Omental fat pad (tissue), 4 donors: ENCODE results near the gene AKR1B15. TPM values are rescaled to one million over a fixed set of nuclear protein-coding genes. Genes with fewer than 3 reads are reported as not detected.
"Not testable (repeated sequence)": the region's sequence is repeated elsewhere in the genome, so short reads cannot be mapped to it uniquely, and the experiment has no call there.

ENCODE experiments used
- ATAC-seq: fragments of 150-250 bp; one replicate; pipeline ENCODE4 v1.9.1; 2016; ENCODE audit warnings: mild to moderate bottlenecking, moderate library complexity; ENCODE audit not compliant: low FRiP score
- DNase-seq: peaks from one replicate; pipeline ENCODE4 v3.0.0-alpha.2; 2019; ENCODE audit warnings: low spot score
- total RNA-seq, 4 donors: library from RNA; depleted of rRNA; stranded (reverse); fragments of >200 nt; gene quantifications; one replicate each; pipeline ENCODE4 v1.1.0, GENCODE V29; 2016
- TF ChIP-seq, protein P1 (sequence below), 3 donors: fragments of 450-650 bp; IDR thresholded peaks; one replicate each; pipeline ENCODE4 v1.5.1; 2016 to 2017; ENCODE audit warnings: antibody characterized with exemption in 3 of 3, mild to moderate bottlenecking in 3 of 3, moderate library complexity in 2 of 3

AKR1B15 gene
- total RNA-seq, 4 donors from 2014 or later = not detected

DNA sequence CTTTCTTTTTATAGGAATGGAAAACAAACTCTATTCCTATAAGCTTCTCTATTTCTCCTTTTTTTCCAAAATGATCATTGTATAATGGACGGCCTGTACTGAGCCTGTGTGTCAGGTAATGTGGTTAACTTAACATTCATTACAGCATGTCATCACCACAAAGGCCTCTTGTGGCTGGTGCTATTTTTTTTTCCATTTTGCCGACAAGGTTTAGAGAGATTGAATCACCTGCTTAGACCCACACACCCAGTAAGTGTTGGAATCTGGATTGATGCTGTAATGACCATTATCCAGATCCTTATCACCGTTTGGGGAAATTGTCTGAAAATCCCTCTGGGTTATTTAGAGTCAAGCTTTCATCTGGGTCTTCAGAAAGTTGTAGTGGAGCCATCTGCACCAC lies 18.5 kb downstream of the AKR1B15 start:
- DNase-seq = no peak
- TF ChIP-seq, protein P1, sequence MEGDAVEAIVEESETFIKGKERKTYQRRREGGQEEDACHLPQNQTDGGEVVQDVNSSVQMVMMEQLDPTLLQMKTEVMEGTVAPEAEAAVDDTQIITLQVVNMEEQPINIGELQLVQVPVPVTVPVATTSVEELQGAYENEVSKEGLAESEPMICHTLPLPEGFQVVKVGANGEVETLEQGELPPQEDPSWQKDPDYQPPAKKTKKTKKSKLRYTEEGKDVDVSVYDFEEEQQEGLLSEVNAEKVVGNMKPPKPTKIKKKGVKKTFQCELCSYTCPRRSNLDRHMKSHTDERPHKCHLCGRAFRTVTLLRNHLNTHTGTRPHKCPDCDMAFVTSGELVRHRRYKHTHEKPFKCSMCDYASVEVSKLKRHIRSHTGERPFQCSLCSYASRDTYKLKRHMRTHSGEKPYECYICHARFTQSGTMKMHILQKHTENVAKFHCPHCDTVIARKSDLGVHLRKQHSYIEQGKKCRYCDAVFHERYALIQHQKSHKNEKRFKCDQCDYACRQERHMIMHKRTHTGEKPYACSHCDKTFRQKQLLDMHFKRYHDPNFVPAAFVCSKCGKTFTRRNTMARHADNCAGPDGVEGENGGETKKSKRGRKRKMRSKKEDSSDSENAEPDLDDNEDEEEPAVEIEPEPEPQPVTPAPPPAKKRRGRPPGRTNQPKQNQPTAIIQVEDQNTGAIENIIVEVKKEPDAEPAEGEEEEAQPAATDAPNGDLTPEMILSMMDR (IDR thresholded peaks at IDR 0.05) = no peak
- no peak for ATAC-seq

DNA sequence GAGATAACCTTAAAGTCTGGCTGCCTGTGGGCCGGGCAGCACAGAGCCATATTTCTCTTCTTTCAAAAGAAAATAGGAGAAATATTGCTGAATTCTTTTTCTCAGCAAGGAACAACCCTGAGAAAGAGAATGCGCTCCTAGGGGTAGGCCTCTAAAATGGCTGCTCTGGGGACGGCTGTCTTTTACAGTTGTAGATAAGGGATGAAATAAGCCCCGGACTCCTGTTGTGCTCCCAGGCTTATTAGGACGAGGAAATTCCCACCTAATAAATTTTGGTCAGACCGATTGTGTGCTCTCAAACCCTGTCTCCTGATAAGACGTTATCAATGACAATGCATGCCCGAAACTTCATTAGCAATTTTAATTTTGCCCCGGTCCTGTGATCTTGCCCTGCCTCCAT lies 21.1 kb downstream of the AKR1B15 start:
- not testable (repeated sequence) for ATAC-seq, DNase-seq

DNA sequence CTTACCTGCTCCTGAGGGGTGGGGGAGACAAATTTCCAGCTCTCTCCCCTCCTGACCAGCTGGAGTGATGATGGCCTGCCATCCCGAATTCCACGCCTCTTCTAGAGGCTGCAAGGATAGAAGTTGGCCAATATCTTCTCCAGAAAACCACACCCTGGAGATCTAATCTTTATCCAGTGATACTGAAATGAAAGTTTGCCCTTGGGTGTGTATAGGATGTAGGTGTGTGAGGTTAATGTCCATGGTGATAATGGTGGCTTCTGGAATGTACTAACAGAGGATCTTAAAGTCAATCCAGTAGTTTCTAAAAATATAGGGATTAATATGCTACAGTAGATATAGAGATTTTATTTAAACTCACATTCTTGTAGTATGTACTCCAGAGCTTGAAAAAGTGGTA lies 22.2 kb downstream of the AKR1B15 start:
- TF ChIP-seq, protein P1 (IDR thresholded peaks at IDR 0.05) = no peak
- ATAC-seq = no peak
- DNase-seq = no peak

DNA sequence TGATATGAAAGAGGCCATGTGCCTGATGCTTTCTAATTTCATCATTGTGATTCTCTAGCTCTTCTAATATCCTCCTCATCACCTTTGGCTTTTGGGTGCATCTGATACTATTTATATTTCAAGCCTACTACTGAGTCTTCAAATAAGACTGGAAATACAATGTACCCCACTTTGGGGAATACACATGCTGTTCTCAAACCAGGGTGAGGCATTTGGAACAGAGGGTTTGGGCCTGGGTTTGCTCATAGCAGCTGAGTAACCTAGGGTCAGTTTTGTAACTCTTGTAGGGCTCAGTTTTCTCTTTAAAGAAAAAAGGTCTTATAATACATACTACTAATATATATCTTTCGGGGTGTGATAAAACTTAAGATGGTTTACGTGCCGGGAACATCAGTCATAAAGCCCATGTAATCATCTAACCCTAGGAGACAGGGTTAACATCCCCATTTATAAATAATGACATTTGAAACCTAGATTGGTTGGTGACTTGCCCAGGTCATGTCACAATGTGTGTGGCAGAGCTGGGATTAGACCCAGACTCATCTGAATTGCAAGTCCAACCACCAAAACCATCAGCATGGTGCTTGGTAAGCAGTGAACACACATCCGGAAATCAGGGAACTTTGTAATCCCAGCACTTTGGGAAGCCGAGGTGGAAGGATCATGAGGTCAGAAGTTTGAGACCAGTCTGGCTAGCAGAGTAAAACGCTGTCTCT lies 23.0 kb downstream of the AKR1B15 start:
- TF ChIP-seq, protein P1 (IDR thresholded peaks at IDR 0.05) = no peak
- ATAC-seq (no peak), DNase-seq (no peak)

DNA sequence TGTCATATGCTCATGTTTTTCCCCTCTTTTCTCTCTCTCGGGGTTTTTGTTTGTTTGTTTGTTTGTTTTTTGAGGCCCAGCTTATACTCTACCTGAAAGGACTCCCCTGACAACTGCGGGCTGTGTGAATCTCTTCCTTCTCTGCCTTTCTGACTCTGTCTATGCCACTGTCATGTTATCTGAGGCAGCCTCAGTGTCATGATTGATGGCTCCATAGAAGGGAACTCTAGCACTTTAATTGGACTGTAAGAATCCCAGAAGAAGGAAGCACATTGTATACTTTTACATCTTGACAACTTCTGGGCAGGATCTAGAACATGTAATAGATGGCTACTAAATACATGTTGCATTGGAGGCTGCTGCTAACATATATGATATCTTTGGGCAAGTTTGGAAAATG lies 25.4 kb downstream of the AKR1B15 start:
- ATAC-seq (no peak), DNase-seq (no peak)
- TF ChIP-seq, protein P1 (IDR thresholded peaks at IDR 0.05) = no peak

DNA sequence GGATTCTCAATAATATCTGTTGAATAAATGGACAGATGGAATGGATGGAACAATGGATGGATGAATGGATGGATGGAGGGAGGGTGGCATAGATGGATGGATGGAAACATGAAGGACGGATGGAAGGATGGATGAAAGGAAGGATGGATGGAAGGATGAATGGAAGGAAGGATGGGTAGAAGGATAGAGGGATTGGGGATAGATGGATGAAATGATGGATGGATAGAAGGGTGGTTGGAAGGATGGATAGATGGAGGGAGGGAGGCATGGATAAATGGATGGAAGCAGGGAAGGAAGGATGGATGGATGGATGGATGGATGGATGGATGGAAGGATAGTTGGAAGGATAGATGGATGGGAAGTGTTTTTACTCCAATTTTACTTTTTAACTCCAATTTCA lies 35.4 kb downstream of the AKR1B15 start:
- no peak for DNase-seq
- ATAC-seq = no peak
- TF ChIP-seq, protein P1 (IDR thresholded peaks at IDR 0.05) = no peak

DNA sequence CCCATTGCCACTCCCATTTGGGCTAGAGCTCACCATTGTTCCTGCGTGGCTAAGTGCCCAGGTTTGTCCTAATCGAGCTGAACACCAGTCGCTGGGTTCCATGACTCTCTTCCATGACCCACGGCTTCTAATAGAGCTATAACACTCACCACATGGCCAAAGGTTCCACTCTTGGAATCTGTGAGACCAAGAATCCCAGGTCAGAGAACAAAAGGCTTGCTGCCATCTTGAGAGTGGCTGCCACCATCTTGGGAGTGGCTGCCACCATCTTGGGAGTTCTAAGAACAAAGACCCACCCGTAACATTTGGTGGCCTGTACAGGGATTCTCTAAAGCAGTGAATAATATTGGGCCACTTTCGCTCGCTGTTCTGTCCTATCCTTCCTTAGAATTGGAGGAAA lies 37.0 kb downstream of the AKR1B15 start:
- TF ChIP-seq, protein P1 (IDR thresholded peaks at IDR 0.05) = no peak
- ATAC-seq = no peak
- no peak for DNase-seq
